GM18873 (cell line): ENCODE measurements around the gene FUNDC2.

Source experiments
- ATAC-seq: cut with Tn5 transposase; IDR thresholded peaks from one replicate; pipeline ENCODE4 v1.9.1; 2021; ENCODE audit warnings: mild to moderate bottlenecking, moderate library complexity, moderate number of reproducible peaks; ENCODE audit not compliant: unreplicated experiment, low FRiP score

Gene FUNDC2

GRCh38 chrX:155065035-155065734 is 38.5 kb downstream of the FUNDC2 start:
- no peak for ATAC-seq

- no peak for ATAC-seq
Measured at GRCh38 chrX:155068165-155068564, 41.5 kb downstream of the FUNDC2 start.

GRCh38 chrX:155069414-155069813 is 42.8 kb downstream of the FUNDC2 start:
- ATAC-seq = no peak

- no peak for ATAC-seq
Measured at GRCh38 chrX:155070038-155070437, 43.4 kb downstream of the FUNDC2 start.

GRCh38 chrX:155070663-155070974 is 44.0 kb downstream of the FUNDC2 start:
- ATAC-seq = peak; percentile 28

- peak; percentile 63 for ATAC-seq
Measured at GRCh38 chrX:155070975-155071693, 44.5 kb downstream of the FUNDC2 start, which contains the start of the genes BRCC3, CMC4 and MTCP1. TSS of gene BRCC3 (plus strand) at chrX:155071508. CDS start at chrX:155071528, 20 bp downstream. TSS of gene CMC4 (minus strand) at chrX:155071136. CDS start at chrX:155064023, 7,113 bp downstream. TSS of gene MTCP1 (minus strand) at chrX:155071136. CDS start at chrX:155066010, 5,126 bp downstream.

GRCh38 chrX:155071694-155072280 is 45.1 kb downstream of the FUNDC2 start:
- ATAC-seq = peak; percentile 12

GRCh38 chrX:155086202-155086840 is 59.7 kb downstream of the FUNDC2 start:
- no peak for ATAC-seq

GRCh38 chrX:155086961-155087735 is 60.5 kb downstream of the FUNDC2 start:
- ATAC-seq = no peak

- ATAC-seq = no peak
Measured at GRCh38 chrX:155094468-155095061, 67.9 kb downstream of the FUNDC2 start.

- no peak for ATAC-seq
Measured at GRCh38 chrX:155105919-155106318, 79.3 kb downstream of the FUNDC2 start.

- ATAC-seq = no peak
Measured at GRCh38 chrX:155108427-155108826, 81.8 kb downstream of the FUNDC2 start.
